SJCRH30 (cell line): ENCODE measurements around the gene PLXNB3. TPM values are rescaled to one million over a fixed set of nuclear protein-coding genes. Genes with fewer than 3 reads are reported as not detected.
"Not testable (repeated sequence)": the region's sequence is repeated elsewhere in the genome, so short reads cannot be mapped to it uniquely, and the experiment has no call there.

Experiments
- DNase-seq, 2 experiments: peaks; one replicate each; pipeline ENCODE4 v3.0.0-alpha.2; 2015 to 2020
- H3K27ac ChIP-seq: fragments of 250-450 bp; sonication (Bioruptor Pico); 2 replicates; pipeline ENCODE4 v1.5.1; 2020; ENCODE audit warnings: mild to moderate bottlenecking, moderate library complexity
- H3K27me3 ChIP-seq: fragments of 250-450 bp; sonication (Bioruptor Pico); 2 replicates; pipeline ENCODE4 v1.5.1; 2020; ENCODE audit warnings: mild to moderate bottlenecking, moderate library complexity
- H3K36me3 ChIP-seq: fragments of 250-450 bp; sonication (Bioruptor Pico); 2 replicates; pipeline ENCODE4 v1.5.1; 2020; ENCODE audit warnings: mild to moderate bottlenecking, moderate library complexity
- H3K4me1 ChIP-seq: fragments of 250-450 bp; sonication (Bioruptor Pico); 2 replicates; pipeline ENCODE4 v1.5.1; 2020; ENCODE audit warnings: mild to moderate bottlenecking, moderate library complexity
- H3K4me3 ChIP-seq: fragments of 250-450 bp; sonication (Bioruptor Pico); 2 replicates; pipeline ENCODE4 v1.5.1; 2020; ENCODE audit warnings: mild to moderate bottlenecking, moderate library complexity
- H3K9me3 ChIP-seq: fragments of 250-450 bp; sonication (Bioruptor Pico); replicated peaks from 2 replicates; pipeline ENCODE4 v1.5.1; 2020; ENCODE audit warnings: mild to moderate bottlenecking, moderate library complexity
- total RNA-seq: library from RNA; depleted of rRNA; stranded (reverse); fragments of >200 nt; shearing (Covaris generic); gene quantifications from 2 replicates; pipeline ENCODE4 v1.2.3, GENCODE V29; 2014

PLXNB3 gene
- total RNA-seq, 1 experiment from 2014 or later: 2.0 TPM

GRCh38 chrX:153739754-153740486, 24.1 kb upstream of the PLXNB3 start:
- Histone ChIP-seq H3K4me1 (no peaks in the 10 kb centered on the region), H3K27ac (no peak overlapping the region), H3K4me3 (no peak overlapping the region), H3K9me3 (no peaks in the 10 kb centered on the region), H3K36me3 (no peaks in the 10 kb centered on the region), H3K27me3 (no peaks in the 10 kb centered on the region)
- no peak for DNase-seq

- DNase-seq: no peak
- no peaks in the 10 kb centered on the region for H3K9me3 ChIP-seq
- H3K4me3 ChIP-seq: no peak overlapping the region
- no peaks in the 10 kb centered on the region for H3K4me1 ChIP-seq
- H3K36me3 ChIP-seq: no peaks in the 10 kb centered on the region
- no peak overlapping the region for H3K27ac ChIP-seq
- no peaks in the 10 kb centered on the region for H3K27me3 ChIP-seq
Measured at GRCh38 chrX:153740631-153741222, 23.3 kb upstream of the PLXNB3 start.

- no peak for DNase-seq
- Histone ChIP-seq H3K36me3 (no peaks in the 10 kb centered on the region), H3K27me3 (no peaks in the 10 kb centered on the region), H3K27ac (no peak overlapping the region), H3K4me3 (no peak overlapping the region), H3K9me3 (no peaks in the 10 kb centered on the region), H3K4me1 (no peaks in the 10 kb centered on the region)
Measured at GRCh38 chrX:153741446-153741845, 22.6 kb upstream of the PLXNB3 start.

- not testable (repeated sequence) for H3K27ac ChIP-seq, H3K36me3 ChIP-seq, H3K4me3 ChIP-seq, H3K4me1 ChIP-seq, H3K9me3 ChIP-seq, DNase-seq, H3K27me3 ChIP-seq
Measured at GRCh38 chrX:153742111-153742510, 21.9 kb upstream of the PLXNB3 start.

GRCh38 chrX:153742796-153743467, 21.1 kb upstream of the PLXNB3 start:
- H3K4me3 ChIP-seq, H3K4me1 ChIP-seq, H3K36me3 ChIP-seq, DNase-seq, H3K27ac ChIP-seq, H3K27me3 ChIP-seq, H3K9me3 ChIP-seq: not testable (repeated sequence)

GRCh38 chrX:153743468-153744209, 20.4 kb upstream of the PLXNB3 start:
- H3K36me3 ChIP-seq, H3K27ac ChIP-seq, H3K9me3 ChIP-seq, H3K4me1 ChIP-seq, H3K27me3 ChIP-seq: not testable (repeated sequence)
- H3K4me3 ChIP-seq: peak overlapping the region; percentile 44
- DNase-seq: peak; percentile 84 to 90

GRCh38 chrX:153744210-153745066, 19.6 kb upstream of the PLXNB3 start:
- DNase-seq: peak; percentile 45 to 59
- Histone ChIP-seq H3K27me3 (no peaks in the 10 kb centered on the region), H3K9me3 (no peaks in the 10 kb centered on the region), H3K27ac (no peak overlapping the region), H3K4me3 (peak overlapping the region; percentile 44), H3K36me3 (no peaks in the 10 kb centered on the region), H3K4me1 (no peaks in the 10 kb centered on the region)

GRCh38 chrX:153745067-153745433, 19.0 kb upstream of the PLXNB3 start:
- H3K27ac ChIP-seq, H3K27me3 ChIP-seq, H3K36me3 ChIP-seq, H3K4me3 ChIP-seq, H3K4me1 ChIP-seq, H3K9me3 ChIP-seq, DNase-seq: not testable (repeated sequence)

GRCh38 chrX:153746359-153746758, 17.7 kb upstream of the PLXNB3 start:
- Histone ChIP-seq H3K27ac (no peak overlapping the region), H3K36me3 (no peaks in the 10 kb centered on the region), H3K9me3 (no peaks in the 10 kb centered on the region), H3K4me3 (no peak overlapping the region), H3K4me1 (no peaks in the 10 kb centered on the region), H3K27me3 (no peaks in the 10 kb centered on the region)
- no peak for DNase-seq

- H3K36me3 ChIP-seq, H3K27ac ChIP-seq, H3K4me3 ChIP-seq, H3K27me3 ChIP-seq, H3K9me3 ChIP-seq, H3K4me1 ChIP-seq, DNase-seq: not testable (repeated sequence)
Measured at GRCh38 chrX:153746991-153747390, 17.1 kb upstream of the PLXNB3 start.

- H3K4me1 ChIP-seq, H3K27ac ChIP-seq, H3K36me3 ChIP-seq, H3K27me3 ChIP-seq, H3K9me3 ChIP-seq, DNase-seq, H3K4me3 ChIP-seq: not testable (repeated sequence)
Measured at GRCh38 chrX:153749017-153749416, 15.0 kb upstream of the PLXNB3 start.

GRCh38 chrX:153750127-153750774, 13.8 kb upstream of the PLXNB3 start:
- Histone ChIP-seq H3K4me1 (no peaks in the 10 kb centered on the region), H3K36me3 (no peaks in the 10 kb centered on the region), H3K9me3 (no peaks in the 10 kb centered on the region), H3K27me3 (no peaks in the 10 kb centered on the region), H3K27ac (no peak overlapping the region), H3K4me3 (no peak overlapping the region)
- no peak for DNase-seq

GRCh38 chrX:153755136-153755535, 8.9 kb upstream of the PLXNB3 start:
- Histone ChIP-seq H3K4me1 (no peaks in the 10 kb centered on the region), H3K27ac (no peak overlapping the region), H3K36me3 (no peaks in the 10 kb centered on the region), H3K4me3 (no peak overlapping the region), H3K27me3 (no peaks in the 10 kb centered on the region), H3K9me3 (no peaks in the 10 kb centered on the region)
- DNase-seq: no peak

- Histone ChIP-seq H3K27ac (no peak overlapping the region), H3K36me3 (no peaks in the 10 kb centered on the region), H3K4me1 (peaks cover 10% of the 10 kb centered on the region; the same call in 1 of the 2 replicates), H3K9me3 (no peaks in the 10 kb centered on the region), H3K27me3 (no peaks in the 10 kb centered on the region), H3K4me3 (no peak overlapping the region)
- no peak for DNase-seq
Measured at GRCh38 chrX:153761863-153762262, 2.2 kb upstream of the PLXNB3 start.
